HepG2 (cell line): Measurements from ENCODE around the gene TEX35. TPM values are rescaled to one million over a fixed set of nuclear protein-coding genes. Genes with fewer than 3 reads are reported as not detected.

ENCODE experiments used
- ATAC-seq: fragments of 200-7000 bp; cut with Tn5 transposase; 3 replicates; pipeline ENCODE4 v1.9.1; 2020; ENCODE audit warnings: mild to moderate bottlenecking, moderate library complexity
- BruUV-seq: library from RNA; stranded (reverse); fragments of 400-500 nt; replicated peaks from 2 replicates; lab custom pipeline; 2021; lab: Mats Ljungman, UMichigan
- CTCF ChIA-PET: fragments of 300-600 bp; formaldehyde crosslinking; extraction: SDS; loops from one replicate; lab custom pipeline; 2021; ENCODE audit warnings: low total read pairs, inconsistent platforms, low intra/inter-chr PET ratio; lab: Yijun Ruan, JAX
- POLR2A ChIA-PET: fragments of 350-600 bp; sonication (Branson Sonifier 250); formaldehyde crosslinking; loops from one replicate; lab custom pipeline; 2020; ENCODE audit warnings: antibody characterized with exemption, inconsistent platforms; lab: Yijun Ruan, JAX
- DNase-seq: peaks from one replicate; pipeline ENCODE4 v3.0.0-alpha.2; 2015; ENCODE audit warnings: low spot score
- FAIRE-seq: peaks from 3 replicates; lab custom pipeline; 2011; peaks lifted over from hg19 to GRCh38; lab: Jason Lieb, UNC
- H2AFZ ChIP-seq: one replicate; pipeline ENCODE4 v1.6.1; 2011; ENCODE audit warnings: low read length, inconsistent platforms
- H3K27ac ChIP-seq: fragments of 300-600 bp; 3 replicates; pipeline ENCODE4 v1.8.0; 2011; ENCODE audit warnings: mixed run types, mild to moderate bottlenecking, mixed read lengths, low read length, inconsistent platforms; ENCODE audit not compliant: insufficient read depth; ENCODE audit errors: extremely low read length
- H3K27me3 ChIP-seq, 2 experiments: fragments of 200-600 bp in 1 of 2; 2 replicates in 1 of 2; 3 replicates in 1 of 2; pipeline versions ENCODE4 v1.6.0 to v1.8.0; 2011; ENCODE audit warnings: low read length in 2 of 2, mild to moderate bottlenecking in 2 of 2, moderate library complexity in 2 of 2, inconsistent platforms in 1 of 2; ENCODE audit not compliant: insufficient read depth in 2 of 2, control insufficient read depth in 1 of 2
- H3K36me3 ChIP-seq, 2 experiments: fragments of 200-600 bp in 1 of 2; replicated peaks in 1 of 2; 2 replicates in 1 of 2; 3 replicates in 1 of 2; pipeline versions ENCODE4 v1.5.1 to v1.8.0; 2011; ENCODE audit warnings: low read length in 2 of 2, inconsistent platforms in 1 of 2; ENCODE audit not compliant: insufficient read depth in 2 of 2, control insufficient read depth in 1 of 2
- H3K4me1 ChIP-seq: 2 replicates; pipeline ENCODE4 v1.5.1; 2012; ENCODE audit warnings: low read length, inconsistent platforms; ENCODE audit not compliant: insufficient read depth
- H3K4me2 ChIP-seq: 2 replicates; pipeline ENCODE4 v1.6.0; 2011; ENCODE audit warnings: low read depth, low read length, inconsistent platforms
- H3K4me3 ChIP-seq, 3 experiments: fragments of 200-600 bp in 1 of 3; sonication (generic), shearing (Covaris generic) in 1 of 3; replicated peaks in 1 of 3; 2 replicates each; pipeline ENCODE4 v1.5.1; 2011 to 2016; ENCODE audit warnings: low read length in 3 of 3, inconsistent platforms in 2 of 3, low read depth in 2 of 3, mild to moderate bottlenecking in 2 of 3, control low read depth in 1 of 3, mixed read lengths in 1 of 3; ENCODE audit not compliant: insufficient read depth in 1 of 3
- H3K79me2 ChIP-seq: one replicate; pipeline ENCODE4 v1.6.1; 2011; ENCODE audit warnings: low read length, inconsistent platforms; ENCODE audit not compliant: insufficient read depth
- H3K9ac ChIP-seq: 2 replicates; pipeline ENCODE4 v1.6.0; 2011; ENCODE audit warnings: mild to moderate bottlenecking, low read depth, low read length, inconsistent platforms; ENCODE audit not compliant: insufficient read depth
- H3K9me3 ChIP-seq: 2 replicates; pipeline ENCODE4 v1.5.1; 2012; ENCODE audit warnings: mild to moderate bottlenecking, low read length
- H4K20me1 ChIP-seq: 2 replicates; pipeline ENCODE4 v1.6.0; 2011; ENCODE audit warnings: inconsistent platforms, mild to moderate bottlenecking, low read length, moderate library complexity; ENCODE audit not compliant: insufficient read depth
- NR2F2 ChIP-seq: IDR thresholded peaks from 2 replicates; pipeline ENCODE4 v1.6.1; 2012; ENCODE audit warnings: low read depth, inconsistent platforms, borderline replicate concordance
- STAG1 ChIP-seq: sonication (generic); formaldehyde crosslinking; IDR thresholded peaks from 2 replicates; pipeline ENCODE4 v1.4.0; 2020; ENCODE audit warnings: missing genetic modification reagents
- ZBTB8A ChIP-seq: sonication (generic); formaldehyde crosslinking; IDR thresholded peaks from 2 replicates; pipeline ENCODE4 v1.4.0; 2020; ENCODE audit warnings: mild to moderate bottlenecking, low read depth, missing genetic modification reagents, borderline replicate concordance
- ZNF501 ChIP-seq: sonication (generic); formaldehyde crosslinking; IDR thresholded peaks from 2 replicates; pipeline ENCODE4 v1.5.1; 2020; ENCODE audit warnings: mild to moderate bottlenecking, moderate library complexity, missing genetic modification reagents
- ZNF543 ChIP-seq: sonication (generic); formaldehyde crosslinking; IDR thresholded peaks from 2 replicates; pipeline ENCODE4 v1.4.0; 2020; ENCODE audit warnings: mild to moderate bottlenecking, missing genetic modification reagents
- ZNF652 ChIP-seq: IDR thresholded peaks from 2 replicates; pipeline ENCODE4 v1.6.1; 2016; ENCODE audit warnings: low read depth, borderline replicate concordance
- ZNF883 ChIP-seq: sonication (generic); formaldehyde crosslinking; IDR thresholded peaks from 2 replicates; pipeline ENCODE4 v1.5.1; 2020; ENCODE audit warnings: mild to moderate bottlenecking, missing genetic modification reagents; ENCODE audit errors: not compliant biosample characterization
- WGBS: methylation state at CpG from one replicate; pipeline ENCODE4 v1.1.6; 2017; ENCODE audit warnings: low lambda C conversion rate; 5-methylcytosine and 5-hydroxymethylcytosine counted together
- in situ Hi-C: cut with HindIII; loops from 2 replicates; pipeline ENCODE4 v1.10.0; 2017; ENCODE audit warnings: low pct_unique_long_range_greater_than_20kb; ENCODE audit not compliant: extremely low pct_ligation_motif_present
- intact Hi-C: fragments of 100-400 bp; cut with micrococcal nuclease; formaldehyde crosslinking; loops from one replicate; pipeline ENCODE4 v1.10.0; 2022; ENCODE audit not compliant: unreplicated experiment
- polyA plus RNA-seq, 8 experiments: library from polyadenylated mRNA; depleted of rRNA in 3 of 8; stranded (reverse) in 7 of 8; unstranded in 1 of 8; fragments of >200 nt; fragmentation: Illumina TruSeq in 4 of 8; extraction: Trizol in 4 of 8; gene quantifications; 2 replicates each; pipeline versions ENCODE4 v1.2.1 to v1.2.3, GENCODE V29; 2011 to 2016; ENCODE audit warnings: low read depth in 4 of 8, missing spikeins in 1 of 8, mixed read lengths in 1 of 8; ENCODE audit not compliant: insufficient read depth in 1 of 8
- total RNA-seq, 5 experiments: library from RNA; depleted of rRNA; stranded (reverse); fragments of >200 nt; fragmentation: Illumina TruSeq; extraction: Trizol; gene quantifications; 2 replicates each; pipeline ENCODE4 v1.2.3, GENCODE V29; 2016; ENCODE audit warnings: low read depth in 1 of 5
- TF ChIP-seq, protein P1 (sequence below): sonication (generic); formaldehyde crosslinking; IDR thresholded peaks from 2 replicates; pipeline ENCODE4 v1.5.0; 2020; ENCODE audit warnings: mild to moderate bottlenecking, missing genetic modification reagents
- TF ChIP-seq, protein P2 (sequence below): sonication (generic); formaldehyde crosslinking; IDR thresholded peaks from 2 replicates; pipeline ENCODE4 v1.5.0; 2020; ENCODE audit warnings: mild to moderate bottlenecking, missing genetic modification reagents, moderate library complexity
- TF ChIP-seq, protein P3 (sequence below): sonication (generic); formaldehyde crosslinking; IDR thresholded peaks from 2 replicates; pipeline ENCODE4 v1.9.0; 2021; ENCODE audit warnings: mild to moderate bottlenecking, missing genetic modification reagents

The TEX35 gene
- total and polyA plus RNA-seq, 2 of the 13 experiments (the other 11 are each of a cell fraction or from before 2014, with no cell fraction given), result not detected

DNA sequence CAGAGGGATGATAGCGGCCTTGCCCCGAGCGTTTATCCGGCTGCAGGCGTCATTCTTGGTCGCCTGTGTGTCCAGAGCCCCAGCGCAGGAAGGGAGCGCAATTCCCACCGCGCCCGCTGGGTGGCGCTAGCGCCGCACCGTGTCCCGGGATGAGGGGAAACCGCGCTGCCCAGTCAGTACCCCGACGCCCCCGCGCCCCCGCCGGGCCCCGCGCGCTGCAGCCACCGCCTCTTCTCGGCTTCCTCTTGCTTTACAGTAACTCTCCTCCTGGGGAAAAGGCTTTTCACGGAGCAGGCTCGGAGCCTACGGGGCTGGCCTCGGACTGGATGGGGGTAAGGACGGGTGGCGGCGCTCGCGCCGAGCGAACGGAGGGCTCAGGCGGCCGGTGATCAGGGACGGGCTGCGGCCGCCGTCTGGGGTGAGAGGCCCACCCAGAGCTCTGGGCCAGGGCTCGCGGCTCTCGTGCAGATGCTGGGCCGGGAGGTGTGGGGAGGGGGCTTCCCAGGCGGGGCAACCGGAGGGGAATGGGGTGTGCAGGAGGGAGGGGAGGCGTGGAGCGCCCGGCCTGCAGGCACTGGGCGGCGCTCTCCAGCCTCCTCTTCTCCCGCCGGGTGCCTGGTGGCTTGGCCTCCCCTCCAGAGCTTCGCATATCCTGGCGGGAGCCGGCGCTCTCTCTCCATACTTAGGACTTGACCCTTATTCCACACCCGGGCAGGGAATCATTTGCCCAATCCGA lies 29.8 kb downstream of the TEX35 start:
- Histone ChIP-seq H3K4me3 (peak overlapping the region; percentile 72 to 91 (median 87)), H2AFZ (no peak overlapping the region), H3K36me3 (peaks cover 0 to 5% of the 10 kb centered on the region in 2 experiments; a peak in 1 of 5 replicates), H3K4me2 (peak overlapping the region; percentile 98), H3K9ac (peak overlapping the region; percentile 77), H3K79me2 (peaks cover 10% of the 10 kb centered on the region), H3K27ac (peak overlapping the region; percentile 92), H3K27me3 (no peaks in the 10 kb centered on the region; a peak in 1 of 5 replicates), H3K4me1 (peaks cover 53% of the 10 kb centered on the region), H3K9me3 (no peaks in the 10 kb centered on the region), H4K20me1 (no peaks in the 10 kb centered on the region)
- CTCF ChIA-PET, result interaction anchor here (0.6 to 2.6 kb wide), 7 partner anchors 9 to 460 kb away, joined by 3 to 28 read pairs (median 8); partner anchors contain the start of gene RALGPS2
- WGBS, result 3% methylated on average over 13 of the region's 66 CpGs
- TSS peak; percentile 38 for BruUV-seq
- POLR2A ChIA-PET, result interaction anchor here (0.6 to 2.5 kb wide), 21 partner anchors 9 to 548 kb away, joined by 3 to 26 read pairs (median 4); partner anchors contain the start of gene RALGPS2
- FAIRE-seq (peak; percentile 15), ATAC-seq (peak; percentile 76), DNase-seq (peak; percentile 67)
- in situ Hi-C loops, result no loop called here
- intact Hi-C loops, result loop anchor here (1.0 to 10.0 kb wide), 5 partner anchors 82 to 332 kb away; partner anchors contain the start of gene ANGPTL1
- TF ChIP-seq NR2F2 (0 out of 2 replicates have a peak, but pooled peaks have one; percentile 3), ZNF543 (CRISPR knock-in tag) (no peak), ZBTB8A (CRISPR knock-in tag) (0 out of 2 replicates have a peak, but pooled peaks have one; percentile 9), ZNF501 (CRISPR knock-in tag) (peak; percentile 55), STAG1 (CRISPR knock-in tag) (peak; percentile 90), ZNF883 (CRISPR knock-in tag) (peak; percentile 6), ZNF652 (CRISPR knock-in tag) (0 out of 2 replicates have a peak, but pooled peaks have one; percentile 20)
- TF ChIP-seq, protein P1, sequence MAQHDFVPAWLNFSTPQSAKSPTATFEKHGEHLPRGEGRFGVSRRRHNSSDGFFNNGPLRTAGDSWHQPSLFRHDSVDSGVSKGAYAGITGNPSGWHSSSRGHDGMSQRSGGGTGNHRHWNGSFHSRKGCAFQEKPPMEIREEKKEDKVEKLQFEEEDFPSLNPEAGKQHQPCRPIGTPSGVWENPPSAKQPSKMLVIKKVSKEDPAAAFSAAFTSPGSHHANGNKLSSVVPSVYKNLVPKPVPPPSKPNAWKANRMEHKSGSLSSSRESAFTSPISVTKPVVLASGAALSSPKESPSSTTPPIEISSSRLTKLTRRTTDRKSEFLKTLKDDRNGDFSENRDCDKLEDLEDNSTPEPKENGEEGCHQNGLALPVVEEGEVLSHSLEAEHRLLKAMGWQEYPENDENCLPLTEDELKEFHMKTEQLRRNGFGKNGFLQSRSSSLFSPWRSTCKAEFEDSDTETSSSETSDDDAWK, result no peak
- TF ChIP-seq, protein P2, sequence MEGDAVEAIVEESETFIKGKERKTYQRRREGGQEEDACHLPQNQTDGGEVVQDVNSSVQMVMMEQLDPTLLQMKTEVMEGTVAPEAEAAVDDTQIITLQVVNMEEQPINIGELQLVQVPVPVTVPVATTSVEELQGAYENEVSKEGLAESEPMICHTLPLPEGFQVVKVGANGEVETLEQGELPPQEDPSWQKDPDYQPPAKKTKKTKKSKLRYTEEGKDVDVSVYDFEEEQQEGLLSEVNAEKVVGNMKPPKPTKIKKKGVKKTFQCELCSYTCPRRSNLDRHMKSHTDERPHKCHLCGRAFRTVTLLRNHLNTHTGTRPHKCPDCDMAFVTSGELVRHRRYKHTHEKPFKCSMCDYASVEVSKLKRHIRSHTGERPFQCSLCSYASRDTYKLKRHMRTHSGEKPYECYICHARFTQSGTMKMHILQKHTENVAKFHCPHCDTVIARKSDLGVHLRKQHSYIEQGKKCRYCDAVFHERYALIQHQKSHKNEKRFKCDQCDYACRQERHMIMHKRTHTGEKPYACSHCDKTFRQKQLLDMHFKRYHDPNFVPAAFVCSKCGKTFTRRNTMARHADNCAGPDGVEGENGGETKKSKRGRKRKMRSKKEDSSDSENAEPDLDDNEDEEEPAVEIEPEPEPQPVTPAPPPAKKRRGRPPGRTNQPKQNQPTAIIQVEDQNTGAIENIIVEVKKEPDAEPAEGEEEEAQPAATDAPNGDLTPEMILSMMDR (CRISPR knock-in tag), result peak; percentile 83
- TF ChIP-seq, protein P3, sequence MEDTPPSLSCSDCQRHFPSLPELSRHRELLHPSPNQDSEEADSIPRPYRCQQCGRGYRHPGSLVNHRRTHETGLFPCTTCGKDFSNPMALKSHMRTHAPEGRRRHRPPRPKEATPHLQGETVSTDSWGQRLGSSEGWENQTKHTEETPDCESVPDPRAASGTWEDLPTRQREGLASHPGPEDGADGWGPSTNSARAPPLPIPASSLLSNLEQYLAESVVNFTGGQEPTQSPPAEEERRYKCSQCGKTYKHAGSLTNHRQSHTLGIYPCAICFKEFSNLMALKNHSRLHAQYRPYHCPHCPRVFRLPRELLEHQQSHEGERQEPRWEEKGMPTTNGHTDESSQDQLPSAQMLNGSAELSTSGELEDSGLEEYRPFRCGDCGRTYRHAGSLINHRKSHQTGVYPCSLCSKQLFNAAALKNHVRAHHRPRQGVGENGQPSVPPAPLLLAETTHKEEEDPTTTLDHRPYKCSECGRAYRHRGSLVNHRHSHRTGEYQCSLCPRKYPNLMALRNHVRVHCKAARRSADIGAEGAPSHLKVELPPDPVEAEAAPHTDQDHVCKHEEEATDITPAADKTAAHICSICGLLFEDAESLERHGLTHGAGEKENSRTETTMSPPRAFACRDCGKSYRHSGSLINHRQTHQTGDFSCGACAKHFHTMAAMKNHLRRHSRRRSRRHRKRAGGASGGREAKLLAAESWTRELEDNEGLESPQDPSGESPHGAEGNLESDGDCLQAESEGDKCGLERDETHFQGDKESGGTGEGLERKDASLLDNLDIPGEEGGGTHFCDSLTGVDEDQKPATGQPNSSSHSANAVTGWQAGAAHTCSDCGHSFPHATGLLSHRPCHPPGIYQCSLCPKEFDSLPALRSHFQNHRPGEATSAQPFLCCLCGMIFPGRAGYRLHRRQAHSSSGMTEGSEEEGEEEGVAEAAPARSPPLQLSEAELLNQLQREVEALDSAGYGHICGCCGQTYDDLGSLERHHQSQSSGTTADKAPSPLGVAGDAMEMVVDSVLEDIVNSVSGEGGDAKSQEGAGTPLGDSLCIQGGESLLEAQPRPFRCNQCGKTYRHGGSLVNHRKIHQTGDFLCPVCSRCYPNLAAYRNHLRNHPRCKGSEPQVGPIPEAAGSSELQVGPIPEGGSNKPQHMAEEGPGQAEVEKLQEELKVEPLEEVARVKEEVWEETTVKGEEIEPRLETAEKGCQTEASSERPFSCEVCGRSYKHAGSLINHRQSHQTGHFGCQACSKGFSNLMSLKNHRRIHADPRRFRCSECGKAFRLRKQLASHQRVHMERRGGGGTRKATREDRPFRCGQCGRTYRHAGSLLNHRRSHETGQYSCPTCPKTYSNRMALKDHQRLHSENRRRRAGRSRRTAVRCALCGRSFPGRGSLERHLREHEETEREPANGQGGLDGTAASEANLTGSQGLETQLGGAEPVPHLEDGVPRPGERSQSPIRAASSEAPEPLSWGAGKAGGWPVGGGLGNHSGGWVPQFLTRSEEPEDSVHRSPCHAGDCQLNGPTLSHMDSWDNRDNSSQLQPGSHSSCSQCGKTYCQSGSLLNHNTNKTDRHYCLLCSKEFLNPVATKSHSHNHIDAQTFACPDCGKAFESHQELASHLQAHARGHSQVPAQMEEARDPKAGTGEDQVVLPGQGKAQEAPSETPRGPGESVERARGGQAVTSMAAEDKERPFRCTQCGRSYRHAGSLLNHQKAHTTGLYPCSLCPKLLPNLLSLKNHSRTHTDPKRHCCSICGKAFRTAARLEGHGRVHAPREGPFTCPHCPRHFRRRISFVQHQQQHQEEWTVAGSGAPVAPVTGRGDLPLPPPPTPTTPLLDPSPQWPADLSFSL (CRISPR knock-in tag), result no peak
